CD4-positive, alpha-beta memory T cell (primary cell): ENCODE data around the gene CHST5. TPM values are rescaled to one million over a fixed set of nuclear protein-coding genes. Genes with fewer than 3 reads are reported as not detected.
A peak's percentile ranks its signal among the peaks of the same experiment; 100 is the strongest.
"Not testable (repeated sequence)": the region's sequence is repeated elsewhere in the genome, so short reads cannot be mapped to it uniquely, and the experiment has no call there.

Source experiments
- CTCF ChIA-PET: fragments of 350-600 bp; sonication (Branson Sonifier 250); formaldehyde crosslinking; loops from one replicate; lab custom pipeline; 2021; ENCODE audit warnings: inconsistent platforms; ENCODE audit not compliant: partially characterized antibody; lab: Charles Lee
- POLR2A ChIA-PET: fragments of 350-600 bp; sonication (Branson Sonifier 250); formaldehyde crosslinking; loops from one replicate; lab custom pipeline; 2021; ENCODE audit not compliant: partially characterized antibody; lab: Charles Lee
- DNase-seq, 5 donors: peaks; one replicate each; pipeline versions ENCODE4 v3.0.0 to v3.0.0-alpha.2; 2020 to 2022; ENCODE audit warnings: mixed read lengths in 1 of 5
- H3K27ac ChIP-seq: one replicate; pipeline ENCODE4 v1.7.0; 2013; ENCODE audit warnings: low read depth, low read length
- H3K27me3 ChIP-seq: 2 replicates; pipeline ENCODE4 v1.7.0; 2013; ENCODE audit warnings: mild to moderate bottlenecking, low read length, moderate library complexity; ENCODE audit not compliant: insufficient read depth
- H3K36me3 ChIP-seq: 2 replicates; pipeline ENCODE4 v1.7.0; 2013; ENCODE audit warnings: mild to moderate bottlenecking, low read length, moderate library complexity; ENCODE audit not compliant: insufficient read depth
- H3K4me1 ChIP-seq: 2 replicates; pipeline ENCODE4 v1.7.0; 2013; ENCODE audit warnings: mild to moderate bottlenecking, low read length, moderate library complexity; ENCODE audit not compliant: insufficient read depth
- H3K4me3 ChIP-seq, 2 donors: one replicate each; pipeline ENCODE4 v1.7.0; 2013; ENCODE audit warnings: low read length in 2 of 2, mild to moderate bottlenecking in 1 of 2
- H3K9me3 ChIP-seq, 2 donors: one replicate each; pipeline ENCODE4 v1.7.0; 2013; ENCODE audit warnings: low read length in 2 of 2, control low read depth in 1 of 2; ENCODE audit not compliant: control insufficient read depth in 1 of 2
- H3K27ac Mint-ChIP-seq, 7 donors: one replicate each; pipeline ENCODE4 v1.8.0; 2020 to 2021; ENCODE audit warnings: mixed read lengths in 7 of 7, mild to moderate bottlenecking in 6 of 7, inconsistent platforms in 3 of 7, moderate library complexity in 3 of 7
- H3K27me3 Mint-ChIP-seq, 2 donors: one replicate each; pipeline ENCODE4 v1.8.0; 2020 to 2021; ENCODE audit warnings: mixed read lengths in 2 of 2
- H3K36me3 Mint-ChIP-seq, 2 donors: one replicate each; pipeline ENCODE4 v1.8.0; 2020 to 2021; ENCODE audit warnings: mixed read lengths in 2 of 2, inconsistent platforms in 1 of 2, mild to moderate bottlenecking in 1 of 2
- H3K4me1 Mint-ChIP-seq, 4 donors: one replicate each; pipeline ENCODE4 v1.8.0; 2020 to 2021; ENCODE audit warnings: mixed read lengths in 4 of 4, mild to moderate bottlenecking in 1 of 4
- H3K4me3 Mint-ChIP-seq, 8 donors: one replicate each; pipeline ENCODE4 v1.8.0; 2020 to 2021; ENCODE audit warnings: mixed read lengths in 8 of 8, mild to moderate bottlenecking in 7 of 8, moderate library complexity in 6 of 8, inconsistent platforms in 3 of 8
- H3K9me3 Mint-ChIP-seq, 8 donors: one replicate each; pipeline ENCODE4 v1.8.0; 2020 to 2021; ENCODE audit warnings: mixed read lengths in 8 of 8, mild to moderate bottlenecking in 5 of 8, inconsistent platforms in 3 of 8, moderate library complexity in 1 of 8
- intact Hi-C: fragments of 100-400 bp; cut with micrococcal nuclease; formaldehyde crosslinking; loops from one replicate; pipeline ENCODE4 v1.15.1; 2023
- polyA plus RNA-seq, 2 donors: library from polyadenylated mRNA; unstranded; fragments of 300-500 nt; fragmentation: Illumina TruSeq; gene quantifications; one replicate each; pipeline ENCODE4 v1.2.3, GENCODE V29; 2021
- total RNA-seq, 2 experiments: library from RNA; stranded (reverse); gene quantifications; one replicate each; pipeline ENCODE4 v1.2.3, GENCODE V29; 2021

CHST5 gene
- total and polyA plus RNA-seq, 4 experiments from 2014 or later, result not detected

GRCh38 chr16:75498605-75499322 lies 37.1 kb downstream of the CHST5 start:
- H3K4me3 Mint-ChIP-seq, H3K4me1 Mint-ChIP-seq, DNase-seq, H3K27ac Mint-ChIP-seq, H3K27ac ChIP-seq, intact Hi-C loops, H3K9me3 Mint-ChIP-seq, H3K36me3 ChIP-seq, H3K36me3 Mint-ChIP-seq, H3K9me3 ChIP-seq, H3K4me3 ChIP-seq, H3K27me3 ChIP-seq: not testable (repeated sequence)
- H3K4me1 ChIP-seq, result peaks cover 10% of the 10 kb centered on the region
- peaks cover 15 to 17% of the 10 kb centered on the region in 2 donors for H3K27me3 Mint-ChIP-seq
- POLR2A ChIA-PET, result interaction anchor here (0.6 kb wide), 1 partner anchor 55 kb away, joined by 3 read pairs; no protein-coding TSS in a partner anchor
- CTCF ChIA-PET, result interaction anchor here (1.5 kb wide), 1 partner anchor 34 kb away, joined by 3 read pairs; no protein-coding TSS in a partner anchor

GRCh38 chr16:75497558-75497957 lies 38.4 kb downstream of the CHST5 start:
- H3K27ac Mint-ChIP-seq, result no peak overlapping the region
- ChIA-PET CTCF (interaction anchor here (1.3 to 1.8 kb wide), 3 partner anchors 20 to 32 kb away, joined by 3 to 6 read pairs (median 4); no protein-coding TSS in a partner anchor), POLR2A (no interaction called here)
- H3K4me3 Mint-ChIP-seq, result no peak overlapping the region
- Histone ChIP-seq H3K4me3 (no peak overlapping the region), H3K36me3 (no peaks in the 10 kb centered on the region), H3K9me3 (no peaks in the 10 kb centered on the region), H3K4me1 (peaks cover 10% of the 10 kb centered on the region), H3K27ac (no peak overlapping the region), H3K27me3 (no peaks in the 10 kb centered on the region)
- peaks cover 4 to 9% (median 7%) of the 10 kb centered on the region in 4 donors for H3K4me1 Mint-ChIP-seq
- no peaks in the 10 kb centered on the region for H3K36me3 Mint-ChIP-seq
- DNase-seq, result no peak
- intact Hi-C loops, result no loop called here
- no peaks in the 10 kb centered on the region for H3K9me3 Mint-ChIP-seq
- peaks cover 20 to 23% of the 10 kb centered on the region in 2 donors for H3K27me3 Mint-ChIP-seq

- intact Hi-C loops, result no loop called here
- Mint-ChIP-seq H3K27ac (peak within 1 kb of the TSS in 1 of 7 donors; percentile 17), H3K36me3 (no peaks in the 10 kb centered on the region), H3K4me3 (peak within 1 kb of the TSS; percentile 26 to 74 (median 67)), H3K4me1 (peaks cover 4 to 9% (median 7%) of the 10 kb centered on the region in 4 donors), H3K9me3 (no peaks in the 10 kb centered on the region), H3K27me3 (peaks cover 24 to 26% of the 10 kb centered on the region in 2 donors)
- peak in 2 of 5 donors; percentile 7 to 12 for DNase-seq
- ChIA-PET CTCF (interaction anchor here (1.1 to 1.3 kb wide), 2 partner anchors 22 to 56 kb away, joined by 3 to 6 read pairs; no protein-coding TSS in a partner anchor), POLR2A (no interaction called here)
- Histone ChIP-seq H3K9me3 (no peaks in the 10 kb centered on the region), H3K27me3 (no peaks in the 10 kb centered on the region), H3K4me1 (peaks cover 10% of the 10 kb centered on the region), H3K36me3 (no peaks in the 10 kb centered on the region), H3K4me3 (no peak within 1 kb of the TSS), H3K27ac (no peak within 1 kb of the TSS)
These were observed 40.7 kb downstream of the CHST5 start, which contains the start of gene CHST6 for GRCh38 chr16:75495076-75495674. CHST6 (minus strand) TSS chr16:75495441; CDS start chr16:75479828, 15,613 bp downstream.

GRCh38 chr16:75494661-75495075 lies 41.2 kb downstream of the CHST5 start:
- Histone ChIP-seq H3K9me3 (no peaks in the 10 kb centered on the region), H3K4me3 (no peak overlapping the region), H3K4me1 (peaks cover 10% of the 10 kb centered on the region), H3K27me3 (no peaks in the 10 kb centered on the region), H3K36me3 (no peaks in the 10 kb centered on the region), H3K27ac (no peak overlapping the region)
- Mint-ChIP-seq H3K9me3 (no peaks in the 10 kb centered on the region), H3K4me3 (peak overlapping the region; percentile 26 to 74 (median 67)), H3K27me3 (peaks cover 23 to 26% of the 10 kb centered on the region in 2 donors), H3K4me1 (peaks cover 4 to 9% (median 7%) of the 10 kb centered on the region in 4 donors), H3K36me3 (no peaks in the 10 kb centered on the region), H3K27ac (peak overlapping the region in 1 of 7 donors; percentile 17)
- POLR2A ChIA-PET, result no interaction called here
- no peak for DNase-seq
- intact Hi-C loops, result no loop called here
- CTCF ChIA-PET, result interaction anchor here (1.1 to 1.3 kb wide), 2 partner anchors 23 to 56 kb away, joined by 3 to 6 read pairs; no protein-coding TSS in a partner anchor

- no peak overlapping the region for H3K4me3 ChIP-seq
- H3K9me3 Mint-ChIP-seq, result no peaks in the 10 kb centered on the region
- no peaks in the 10 kb centered on the region for H3K36me3 Mint-ChIP-seq
- H3K27me3 Mint-ChIP-seq, result peaks cover 22 to 26% of the 10 kb centered on the region in 2 donors
- no peak overlapping the region for H3K27ac Mint-ChIP-seq
- POLR2A ChIA-PET, result no interaction called here
- H3K9me3 ChIP-seq, result no peaks in the 10 kb centered on the region
- H3K4me1 Mint-ChIP-seq, result peaks cover 4 to 9% (median 7%) of the 10 kb centered on the region in 4 donors
- H3K4me3 Mint-ChIP-seq, result peak overlapping the region in 6 of 8 donors; percentile 12 to 74 (median 62)
- DNase-seq, result no peak
- no peaks in the 10 kb centered on the region for H3K36me3 ChIP-seq
- no peak overlapping the region for H3K27ac ChIP-seq
- intact Hi-C loops, result no loop called here
- peaks cover 10% of the 10 kb centered on the region for H3K4me1 ChIP-seq
- no peaks in the 10 kb centered on the region for H3K27me3 ChIP-seq
- CTCF ChIA-PET, result interaction anchor here (1.1 to 1.3 kb wide), 2 partner anchors 23 to 57 kb away, joined by 3 to 6 read pairs; no protein-coding TSS in a partner anchor
These were observed 41.7 kb downstream of the CHST5 start for GRCh38 chr16:75494184-75494583.

GRCh38 chr16:75491876-75492275 lies 44.0 kb downstream of the CHST5 start:
- peaks cover 4 to 9% (median 7%) of the 10 kb centered on the region in 4 donors for H3K4me1 Mint-ChIP-seq
- DNase-seq, result no peak
- intact Hi-C loops, result no loop called here
- H3K36me3 Mint-ChIP-seq, result no peaks in the 10 kb centered on the region
- CTCF ChIA-PET, result no interaction called here
- no peaks in the 10 kb centered on the region for H3K36me3 ChIP-seq
- peak overlapping the region in 1 of 8 donors; percentile 33 for H3K4me3 Mint-ChIP-seq
- POLR2A ChIA-PET, result no interaction called here
- no peaks in the 10 kb centered on the region for H3K9me3 ChIP-seq
- no peaks in the 10 kb centered on the region for H3K9me3 Mint-ChIP-seq
- H3K27ac ChIP-seq, result no peak overlapping the region
- no peak overlapping the region for H3K4me3 ChIP-seq
- H3K27me3 Mint-ChIP-seq, result peaks cover 25 to 27% of the 10 kb centered on the region in 2 donors
- H3K27me3 ChIP-seq, result no peaks in the 10 kb centered on the region
- H3K27ac Mint-ChIP-seq, result peak overlapping the region in 1 of 7 donors; percentile 19
- peaks cover 10% of the 10 kb centered on the region for H3K4me1 ChIP-seq

GRCh38 chr16:75488322-75488721 lies 47.6 kb downstream of the CHST5 start:
- Histone ChIP-seq H3K27ac (no peak overlapping the region), H3K9me3 (no peaks in the 10 kb centered on the region), H3K4me3 (no peak overlapping the region), H3K4me1 (no peaks in the 10 kb centered on the region), H3K27me3 (peaks cover 2% of the 10 kb centered on the region), H3K36me3 (no peaks in the 10 kb centered on the region)
- Mint-ChIP-seq H3K4me3 (no peak overlapping the region), H3K27me3 (peaks cover 15 to 16% of the 10 kb centered on the region in 2 donors), H3K27ac (no peak overlapping the region), H3K36me3 (no peaks in the 10 kb centered on the region), H3K9me3 (no peaks in the 10 kb centered on the region), H3K4me1 (no peaks in the 10 kb centered on the region)
- POLR2A ChIA-PET, result no interaction called here
- DNase-seq, result no peak
- intact Hi-C loops, result no loop called here
- CTCF ChIA-PET, result no interaction called here
